DND-41 (cell line): ENCODE results near the gene IGSF21.

Experiments used
- ATAC-seq: fragments of 200-7000 bp; cut with Tn5 transposase; 3 replicates; pipeline ENCODE4 v1.9.1; 2021; ENCODE audit warnings: low read depth; ENCODE audit not compliant: insufficient read depth
- DNase-seq: peaks from one replicate; pipeline ENCODE4 v3.0.0-alpha.2; 2020
- H2AFZ ChIP-seq: 2 replicates; pipeline ENCODE4 v1.6.0; 2012; ENCODE audit warnings: low read depth, low read length
- H3K27ac ChIP-seq: 2 replicates; pipeline ENCODE4 v1.5.1; 2012; ENCODE audit warnings: low read length, inconsistent platforms
- H3K27me3 ChIP-seq: fragments of 200-600 bp; sonication (generic); 2 replicates; pipeline ENCODE4 v1.6.0; 2012; ENCODE audit warnings: low read length, mild to moderate bottlenecking, inconsistent platforms; ENCODE audit not compliant: insufficient read depth, poor library complexity
- H3K36me3 ChIP-seq: 2 replicates; pipeline ENCODE4 v1.5.1; 2012; ENCODE audit warnings: low read length, inconsistent platforms; ENCODE audit not compliant: insufficient read depth
- H3K4me1 ChIP-seq: 2 replicates; pipeline ENCODE4 v1.5.1; 2012; ENCODE audit warnings: mild to moderate bottlenecking, low read length; ENCODE audit not compliant: insufficient read depth
- H3K4me2 ChIP-seq: 2 replicates; pipeline ENCODE4 v1.6.0; 2012; ENCODE audit warnings: mild to moderate bottlenecking, moderate library complexity, low read length, inconsistent platforms; ENCODE audit not compliant: insufficient read depth
- H3K4me3 ChIP-seq, 2 experiments: fragments of 200-600 bp in 1 of 2; shearing (Covaris generic) in 1 of 2; 2 replicates each; pipeline ENCODE4 v1.5.1; 2012 to 2016; ENCODE audit warnings: inconsistent platforms in 2 of 2, low read length in 2 of 2, mild to moderate bottlenecking in 2 of 2, low read depth in 1 of 2, moderate library complexity in 1 of 2
- H3K79me2 ChIP-seq: 2 replicates; pipeline ENCODE4 v1.6.0; 2012; ENCODE audit warnings: low read length, inconsistent platforms; ENCODE audit not compliant: insufficient read depth
- H3K9ac ChIP-seq: 2 replicates; pipeline ENCODE4 v1.6.0; 2012; ENCODE audit warnings: low read depth, mild to moderate bottlenecking, inconsistent platforms, low read length, moderate library complexity
- H3K9me3 ChIP-seq: 2 replicates; pipeline ENCODE4 v1.5.1; 2012; ENCODE audit warnings: low read length, moderate library complexity, mild to moderate bottlenecking, inconsistent platforms; ENCODE audit not compliant: insufficient read depth, severe bottlenecking
- H4K20me1 ChIP-seq: 2 replicates; pipeline ENCODE4 v1.6.0; 2012; ENCODE audit warnings: low read length; ENCODE audit not compliant: insufficient read depth
- EZH2 ChIP-seq: IDR thresholded peaks from 3 replicates; pipeline ENCODE4 v1.6.1; 2012; ENCODE audit warnings: borderline replicate concordance, low read depth, mild to moderate bottlenecking, moderate library complexity, low read length, inconsistent platforms; ENCODE audit not compliant: severe bottlenecking
- TF ChIP-seq, protein P1 (sequence below): IDR thresholded peaks from 2 replicates; pipeline ENCODE4 v1.5.1; 2012; ENCODE audit warnings: borderline replicate concordance, low read length, moderate library complexity, mild to moderate bottlenecking; ENCODE audit not compliant: poor library complexity, severe bottlenecking; ENCODE audit errors: extremely low read depth

IGSF21 gene

DNA sequence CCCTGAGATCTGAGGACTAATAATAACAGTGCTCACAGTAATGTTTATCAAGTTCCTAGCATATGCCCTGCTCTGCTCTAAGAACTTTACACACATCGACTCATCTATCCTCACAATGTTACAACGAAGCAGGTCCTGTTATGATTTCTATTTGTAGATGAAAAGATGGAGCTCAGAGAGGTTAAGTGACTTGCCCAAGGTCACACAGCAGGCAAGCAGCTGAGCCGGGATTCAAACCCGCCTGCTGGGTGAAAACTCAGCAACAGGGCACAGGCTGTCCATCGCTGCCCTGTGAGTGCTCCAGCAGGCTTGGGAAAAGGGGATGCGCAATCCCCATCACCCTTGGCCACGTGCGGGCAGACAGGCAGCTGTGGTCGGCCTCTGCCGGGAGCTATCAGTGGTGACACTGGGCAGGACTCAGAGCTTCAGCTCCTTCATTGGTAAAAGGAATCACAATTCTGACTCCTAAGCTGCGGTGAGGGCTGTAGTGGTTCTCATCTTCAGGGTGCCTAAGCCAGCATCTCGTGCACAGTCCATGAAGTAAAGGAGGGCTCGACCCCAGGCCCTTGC, 199.8 kb downstream of the IGSF21 start:
- Histone ChIP-seq H3K36me3 (no peaks in the 10 kb centered on the region), H3K9me3 (no peaks in the 10 kb centered on the region), H3K4me3 (no peak overlapping the region), H3K4me2 (no peak overlapping the region), H3K4me1 (no peaks in the 10 kb centered on the region), H3K79me2 (no peaks in the 10 kb centered on the region), H2AFZ (no peak overlapping the region), H3K27ac (no peak overlapping the region), H3K9ac (no peak overlapping the region), H3K27me3 (no peaks in the 10 kb centered on the region), H4K20me1 (no peaks in the 10 kb centered on the region)
- TF ChIP-seq, protein P1, sequence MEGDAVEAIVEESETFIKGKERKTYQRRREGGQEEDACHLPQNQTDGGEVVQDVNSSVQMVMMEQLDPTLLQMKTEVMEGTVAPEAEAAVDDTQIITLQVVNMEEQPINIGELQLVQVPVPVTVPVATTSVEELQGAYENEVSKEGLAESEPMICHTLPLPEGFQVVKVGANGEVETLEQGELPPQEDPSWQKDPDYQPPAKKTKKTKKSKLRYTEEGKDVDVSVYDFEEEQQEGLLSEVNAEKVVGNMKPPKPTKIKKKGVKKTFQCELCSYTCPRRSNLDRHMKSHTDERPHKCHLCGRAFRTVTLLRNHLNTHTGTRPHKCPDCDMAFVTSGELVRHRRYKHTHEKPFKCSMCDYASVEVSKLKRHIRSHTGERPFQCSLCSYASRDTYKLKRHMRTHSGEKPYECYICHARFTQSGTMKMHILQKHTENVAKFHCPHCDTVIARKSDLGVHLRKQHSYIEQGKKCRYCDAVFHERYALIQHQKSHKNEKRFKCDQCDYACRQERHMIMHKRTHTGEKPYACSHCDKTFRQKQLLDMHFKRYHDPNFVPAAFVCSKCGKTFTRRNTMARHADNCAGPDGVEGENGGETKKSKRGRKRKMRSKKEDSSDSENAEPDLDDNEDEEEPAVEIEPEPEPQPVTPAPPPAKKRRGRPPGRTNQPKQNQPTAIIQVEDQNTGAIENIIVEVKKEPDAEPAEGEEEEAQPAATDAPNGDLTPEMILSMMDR, result no peak
- no peak for TF ChIP-seq EZH2
- ATAC-seq (no peak), DNase-seq (no peak)

DNA sequence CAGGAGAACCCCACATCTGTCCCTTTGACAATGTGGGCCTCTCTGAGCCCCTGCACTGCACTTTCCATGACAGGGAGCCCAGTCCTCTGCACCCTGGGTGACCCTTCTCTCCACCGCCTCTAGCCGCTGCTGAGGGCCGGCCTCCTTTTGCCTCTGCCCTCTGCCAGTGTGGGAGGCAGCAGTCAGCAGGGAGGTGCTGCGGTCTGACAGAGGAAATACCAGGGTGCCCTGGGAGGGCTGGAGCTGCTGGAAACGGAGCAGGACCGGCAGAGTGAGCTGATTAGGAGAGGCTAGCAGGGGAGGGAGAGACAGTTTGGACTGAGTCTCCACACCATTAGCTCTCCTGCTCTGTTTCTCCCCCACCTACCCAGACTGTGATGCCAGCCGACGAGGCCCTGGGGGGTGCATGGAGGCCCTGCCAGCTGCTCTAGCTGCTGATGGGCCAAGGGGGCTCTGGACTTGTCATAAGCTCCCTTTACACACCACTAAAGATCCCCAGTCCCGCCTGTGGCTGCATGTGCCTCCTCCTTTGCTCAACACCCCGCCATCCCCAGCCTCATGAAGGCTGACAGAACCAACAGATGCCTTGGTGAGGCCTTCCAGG, 202.1 kb downstream of the IGSF21 start:
- Histone ChIP-seq H3K79me2 (no peaks in the 10 kb centered on the region), H3K27me3 (no peaks in the 10 kb centered on the region), H3K9ac (no peak overlapping the region), H3K27ac (no peak overlapping the region), H3K4me3 (no peak overlapping the region), H3K36me3 (no peaks in the 10 kb centered on the region), H2AFZ (no peak overlapping the region), H3K4me2 (no peak overlapping the region), H3K4me1 (no peaks in the 10 kb centered on the region), H3K9me3 (no peaks in the 10 kb centered on the region), H4K20me1 (peaks cover 4% of the 10 kb centered on the region; the same call in 1 of the 2 replicates)
- DNase-seq (no peak), ATAC-seq (no peak)
- TF ChIP-seq, protein P1, result no peak
- no peak for TF ChIP-seq EZH2

DNA sequence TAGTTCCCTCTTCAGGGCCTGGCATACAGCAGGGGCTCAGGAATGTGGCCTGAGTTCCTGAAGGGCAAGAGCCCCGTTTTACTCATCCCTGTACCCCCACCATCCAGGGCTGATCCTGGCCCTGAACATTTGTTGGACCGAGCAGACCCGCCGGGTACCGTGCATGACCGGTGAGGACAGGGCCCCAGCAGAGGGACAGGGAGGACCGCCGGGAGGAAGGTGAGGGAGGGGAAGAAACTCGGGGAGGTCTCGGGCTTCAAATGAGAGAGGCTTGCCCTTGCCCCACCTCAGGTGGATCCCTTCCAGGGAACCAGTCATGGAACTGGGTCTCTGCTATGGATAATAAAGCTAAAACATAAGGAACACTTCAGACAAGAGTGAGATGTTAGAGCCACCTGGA, 205.4 kb downstream of the IGSF21 start:
- Histone ChIP-seq H3K9ac (no peak overlapping the region), H3K36me3 (no peaks in the 10 kb centered on the region), H3K4me1 (no peaks in the 10 kb centered on the region), H3K4me2 (no peak overlapping the region), H3K9me3 (no peaks in the 10 kb centered on the region), H2AFZ (no peak overlapping the region), H3K4me3 (no peak overlapping the region), H3K27me3 (no peaks in the 10 kb centered on the region), H3K79me2 (no peaks in the 10 kb centered on the region), H4K20me1 (peaks cover 4% of the 10 kb centered on the region; the same call in 1 of the 2 replicates), H3K27ac (no peak overlapping the region)
- no peak for TF ChIP-seq EZH2
- TF ChIP-seq, protein P1, result no peak
- DNase-seq (no peak), ATAC-seq (no peak)
